Astrocyte (in vitro differentiated cells and primary cell): ENCODE results near the gene RALGPS2. TPM values are rescaled to one million over a fixed set of nuclear protein-coding genes. Genes with fewer than 3 reads are reported as not detected.
A peak's percentile ranks its signal among the peaks of the same experiment; 100 is the strongest.

ENCODE experiments used
- DNase-seq: peaks from one replicate; pipeline ENCODE4 v3.0.0-alpha.2; 2010; ENCODE audit warnings: low read depth
- FAIRE-seq: peaks from 2 replicates; lab custom pipeline; 2011; peaks lifted over from hg19 to GRCh38; lab: Jason Lieb, UNC
- H2AFZ ChIP-seq: 2 replicates; pipeline ENCODE4 v1.6.0; 2012; ENCODE audit warnings: low read depth, low read length, inconsistent platforms
- H3K27ac ChIP-seq: 2 replicates; pipeline ENCODE4 v1.5.1; 2011; ENCODE audit warnings: low read depth, low read length, inconsistent platforms
- H3K27me3 ChIP-seq: 2 replicates; pipeline ENCODE4 v1.6.0; 2011; ENCODE audit warnings: low read length, inconsistent platforms; ENCODE audit not compliant: insufficient read depth
- H3K36me3 ChIP-seq: 2 replicates; pipeline ENCODE4 v1.5.1; 2011; ENCODE audit warnings: low read length, inconsistent platforms; ENCODE audit not compliant: insufficient read depth
- H3K4me1 ChIP-seq: 2 replicates; pipeline ENCODE4 v1.5.1; 2011; ENCODE audit warnings: low read length, inconsistent platforms; ENCODE audit not compliant: insufficient read depth
- H3K4me2 ChIP-seq: 2 replicates; pipeline ENCODE4 v1.6.0; 2012; ENCODE audit warnings: low read length, inconsistent platforms
- H3K4me3 ChIP-seq: 2 replicates; pipeline ENCODE4 v1.5.1; 2011; ENCODE audit warnings: low read depth, mild to moderate bottlenecking, low read length, inconsistent platforms; ENCODE audit not compliant: insufficient read depth
- H3K79me2 ChIP-seq: 2 replicates; pipeline ENCODE4 v1.6.0; 2012; ENCODE audit warnings: mild to moderate bottlenecking, low read length, inconsistent platforms; ENCODE audit not compliant: insufficient read depth
- H3K9ac ChIP-seq: 2 replicates; pipeline ENCODE4 v1.6.0; 2012; ENCODE audit warnings: mild to moderate bottlenecking, low read length, inconsistent platforms
- H3K9me3 ChIP-seq: 2 replicates; pipeline ENCODE4 v1.5.1; 2012; ENCODE audit warnings: low read depth, mild to moderate bottlenecking, low read length, inconsistent platforms; ENCODE audit not compliant: insufficient read depth
- H4K20me1 ChIP-seq: 2 replicates; pipeline ENCODE4 v1.6.0; 2012; ENCODE audit warnings: low read length, inconsistent platforms; ENCODE audit not compliant: insufficient read depth
- H3K27ac Mint-ChIP-seq: one replicate; pipeline ENCODE4 v1.8.0; 2021; ENCODE audit warnings: mild to moderate bottlenecking, mixed read lengths; ENCODE audit not compliant: unreplicated experiment
- H3K27me3 Mint-ChIP-seq: one replicate; pipeline ENCODE4 v1.8.0; 2021; ENCODE audit warnings: low read depth, mixed read lengths; ENCODE audit not compliant: unreplicated experiment
- H3K36me3 Mint-ChIP-seq: one replicate; pipeline ENCODE4 v1.8.0; 2021; ENCODE audit warnings: low read depth, mixed read lengths; ENCODE audit not compliant: unreplicated experiment
- H3K4me1 Mint-ChIP-seq: one replicate; pipeline ENCODE4 v1.8.0; 2021; ENCODE audit warnings: low read depth, mixed read lengths; ENCODE audit not compliant: unreplicated experiment
- H3K4me3 Mint-ChIP-seq: one replicate; pipeline ENCODE4 v1.8.0; 2021; ENCODE audit warnings: mild to moderate bottlenecking, moderate library complexity, mixed read lengths; ENCODE audit not compliant: unreplicated experiment
- H3K9me3 Mint-ChIP-seq: one replicate; pipeline ENCODE4 v1.8.0; 2021; ENCODE audit warnings: mild to moderate bottlenecking, mixed read lengths; ENCODE audit not compliant: unreplicated experiment
- EZH2 ChIP-seq: IDR thresholded peaks from 2 replicates; pipeline ENCODE4 v1.6.1; 2012; ENCODE audit warnings: mild to moderate bottlenecking, low read length, inconsistent platforms; ENCODE audit not compliant: insufficient read depth
- total RNA-seq: library from RNA; stranded (reverse); gene quantifications from 2 replicates; pipeline ENCODE4 v1.2.1, GENCODE V29; 2021
- TF ChIP-seq, protein P1 (sequence below): IDR thresholded peaks from 2 replicates; pipeline ENCODE4 v1.5.1; 2011; ENCODE audit warnings: low read depth, mild to moderate bottlenecking, inconsistent platforms, low read length, moderate library complexity; ENCODE audit not compliant: insufficient read depth

RALGPS2 gene
- total RNA-seq, 1 donor from 2014 or later, result 33.6 TPM

- no peaks in the 10 kb centered on the region for H3K4me1 ChIP-seq
- peak overlapping the region; percentile 8 for H3K27ac Mint-ChIP-seq
- H3K27me3 Mint-ChIP-seq, result no peaks in the 10 kb centered on the region
- no peaks in the 10 kb centered on the region for H3K9me3 ChIP-seq
- H3K36me3 Mint-ChIP-seq, result peaks cover 4% of the 10 kb centered on the region
- no peaks in the 10 kb centered on the region for H3K36me3 ChIP-seq
- no peaks in the 10 kb centered on the region for H3K9me3 Mint-ChIP-seq
- no peak for TF ChIP-seq EZH2
- TF ChIP-seq, protein P1, sequence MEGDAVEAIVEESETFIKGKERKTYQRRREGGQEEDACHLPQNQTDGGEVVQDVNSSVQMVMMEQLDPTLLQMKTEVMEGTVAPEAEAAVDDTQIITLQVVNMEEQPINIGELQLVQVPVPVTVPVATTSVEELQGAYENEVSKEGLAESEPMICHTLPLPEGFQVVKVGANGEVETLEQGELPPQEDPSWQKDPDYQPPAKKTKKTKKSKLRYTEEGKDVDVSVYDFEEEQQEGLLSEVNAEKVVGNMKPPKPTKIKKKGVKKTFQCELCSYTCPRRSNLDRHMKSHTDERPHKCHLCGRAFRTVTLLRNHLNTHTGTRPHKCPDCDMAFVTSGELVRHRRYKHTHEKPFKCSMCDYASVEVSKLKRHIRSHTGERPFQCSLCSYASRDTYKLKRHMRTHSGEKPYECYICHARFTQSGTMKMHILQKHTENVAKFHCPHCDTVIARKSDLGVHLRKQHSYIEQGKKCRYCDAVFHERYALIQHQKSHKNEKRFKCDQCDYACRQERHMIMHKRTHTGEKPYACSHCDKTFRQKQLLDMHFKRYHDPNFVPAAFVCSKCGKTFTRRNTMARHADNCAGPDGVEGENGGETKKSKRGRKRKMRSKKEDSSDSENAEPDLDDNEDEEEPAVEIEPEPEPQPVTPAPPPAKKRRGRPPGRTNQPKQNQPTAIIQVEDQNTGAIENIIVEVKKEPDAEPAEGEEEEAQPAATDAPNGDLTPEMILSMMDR, result no peak
- H3K27me3 ChIP-seq, result no peaks in the 10 kb centered on the region
- H3K79me2 ChIP-seq, result no peaks in the 10 kb centered on the region
- no peaks in the 10 kb centered on the region for H4K20me1 ChIP-seq
- no peak overlapping the region for H3K4me2 ChIP-seq
- no peak overlapping the region for H3K27ac ChIP-seq
- H3K9ac ChIP-seq, result no peak overlapping the region
- H3K4me3 ChIP-seq, result no peak overlapping the region
- H2AFZ ChIP-seq, result no peak overlapping the region
- no peak overlapping the region for H3K4me3 Mint-ChIP-seq
- DNase-seq, result no peak
- FAIRE-seq, result no peak
- H3K4me1 Mint-ChIP-seq, result peaks cover 14% of the 10 kb centered on the region
Measured at GRCh38 chr1:178932552-178932906, 207.5 kb downstream of the RALGPS2 start.

DNA sequence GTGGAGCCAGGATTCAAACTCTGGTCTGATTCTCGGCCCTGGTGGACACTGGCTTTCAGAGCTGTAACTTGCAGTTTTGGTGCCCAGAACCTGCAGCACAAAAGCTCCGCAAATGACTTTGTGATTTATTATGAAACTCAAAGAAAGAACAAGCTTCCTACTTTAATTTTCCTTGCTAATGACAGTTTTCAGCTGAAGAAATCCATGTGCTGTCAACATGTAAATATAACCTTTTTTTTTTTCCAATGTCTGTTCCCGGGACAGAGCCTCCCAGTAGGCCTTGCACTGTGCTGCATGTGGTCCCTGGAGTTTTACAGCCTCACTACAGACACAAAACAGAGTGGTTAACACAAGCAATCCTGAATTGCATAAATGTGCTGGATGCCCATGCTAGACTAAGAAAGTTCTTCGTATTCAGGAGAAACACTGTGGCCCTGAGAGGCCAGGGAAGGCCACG, 208.1 kb downstream of the RALGPS2 start:
- H3K27me3 Mint-ChIP-seq, result peaks cover 5% of the 10 kb centered on the region
- FAIRE-seq (no peak), DNase-seq (no peak)
- TF ChIP-seq, protein P1, result no peak
- no peak for TF ChIP-seq EZH2
- no peak overlapping the region for H3K4me3 ChIP-seq
- no peaks in the 10 kb centered on the region for H3K9me3 Mint-ChIP-seq
- H3K4me3 Mint-ChIP-seq, result no peak overlapping the region
- H2AFZ ChIP-seq, result no peak overlapping the region
- no peaks in the 10 kb centered on the region for H3K9me3 ChIP-seq
- no peaks in the 10 kb centered on the region for H4K20me1 ChIP-seq
- no peak overlapping the region for H3K9ac ChIP-seq
- no peaks in the 10 kb centered on the region for H3K36me3 ChIP-seq
- H3K4me1 ChIP-seq, result no peaks in the 10 kb centered on the region
- H3K4me2 ChIP-seq, result no peak overlapping the region
- no peaks in the 10 kb centered on the region for H3K79me2 ChIP-seq
- H3K27ac Mint-ChIP-seq, result no peak overlapping the region
- H3K36me3 Mint-ChIP-seq, result peaks cover 4% of the 10 kb centered on the region
- no peaks in the 10 kb centered on the region for H3K27me3 ChIP-seq
- H3K4me1 Mint-ChIP-seq, result peaks cover 14% of the 10 kb centered on the region
- H3K27ac ChIP-seq, result no peak overlapping the region

- no peak overlapping the region for H3K27ac Mint-ChIP-seq
- H3K9ac ChIP-seq, result no peak overlapping the region
- H3K79me2 ChIP-seq, result no peaks in the 10 kb centered on the region
- H3K4me3 Mint-ChIP-seq, result no peak overlapping the region
- FAIRE-seq, result no peak
- peaks cover 4% of the 10 kb centered on the region for H3K36me3 Mint-ChIP-seq
- H4K20me1 ChIP-seq, result no peaks in the 10 kb centered on the region
- peaks cover 7% of the 10 kb centered on the region for H3K4me1 ChIP-seq
- H3K9me3 ChIP-seq, result no peaks in the 10 kb centered on the region
- no peak overlapping the region for H3K4me3 ChIP-seq
- peaks cover 10% of the 10 kb centered on the region for H3K27me3 Mint-ChIP-seq
- H3K27ac ChIP-seq, result no peak overlapping the region
- H3K36me3 ChIP-seq, result no peaks in the 10 kb centered on the region
- no peak for DNase-seq
- no peaks in the 10 kb centered on the region for H3K27me3 ChIP-seq
- H2AFZ ChIP-seq, result no peak overlapping the region
- no peaks in the 10 kb centered on the region for H3K9me3 Mint-ChIP-seq
- no peak overlapping the region for H3K4me2 ChIP-seq
- TF ChIP-seq, protein P1, result no peak
- TF ChIP-seq EZH2, result no peak
- peaks cover 12% of the 10 kb centered on the region for H3K4me1 Mint-ChIP-seq
Measured at GRCh38 chr1:178933709-178934490, 208.9 kb downstream of the RALGPS2 start.
